ENCODE results near the gene XPO5. TPM values are rescaled to one million over a fixed set of nuclear protein-coding genes. Genes with fewer than 3 reads are reported as not detected.

XPO5 gene
- total RNA-seq: 100 to 1,000 TPM in 1 of 2 donors, 10 to 100 TPM in 1; 29.6 to 137 TPM

DNA sequence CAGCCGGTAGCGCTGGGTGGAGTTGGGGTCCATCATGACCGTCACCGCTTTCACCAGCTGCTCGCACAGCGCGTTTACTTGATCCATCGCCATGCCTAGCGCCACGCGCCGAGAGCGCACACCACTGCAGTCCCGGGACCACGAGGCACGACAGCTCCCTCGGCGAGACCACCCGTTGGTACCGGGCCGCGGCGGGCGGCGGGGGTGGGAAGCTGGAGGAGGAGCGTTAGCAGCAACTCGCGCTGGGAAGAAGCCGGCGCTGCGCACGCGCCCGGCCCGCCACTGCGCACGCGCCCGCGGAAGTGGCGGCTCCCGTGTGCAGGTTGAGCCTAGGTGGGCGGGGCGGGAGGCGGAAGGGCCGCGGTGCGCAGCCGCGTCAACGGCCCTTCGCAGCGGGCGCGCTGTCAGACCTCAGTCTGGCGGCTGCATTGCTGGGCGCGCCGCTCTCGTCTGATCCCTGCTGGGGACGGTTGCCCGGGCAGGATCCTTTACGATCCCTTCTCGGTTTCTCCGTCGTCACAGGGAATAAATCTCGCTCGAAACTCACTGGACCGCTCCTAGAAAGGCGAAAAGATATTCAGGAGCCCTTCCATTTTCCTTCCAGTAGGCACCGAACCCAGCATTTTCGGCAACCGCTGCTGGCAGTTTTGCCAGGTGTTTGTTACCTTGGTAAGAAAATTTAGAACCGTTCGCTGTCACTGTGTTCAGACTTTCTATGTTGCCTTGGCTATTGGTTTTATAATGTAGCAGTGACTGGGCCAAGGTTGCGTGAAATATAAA is at the start of gene XPO5, which contains the start of gene POLH:
Gene XPO5 (minus strand): TSS at position 267 of the 780 bp plus-strand sequence. CDS start 174 bp downstream, at position 93.
Gene POLH (plus strand): TSS at position 414 of the 780 bp plus-strand sequence. CDS start 6,135 bp downstream, outside the sequence.

DNA sequence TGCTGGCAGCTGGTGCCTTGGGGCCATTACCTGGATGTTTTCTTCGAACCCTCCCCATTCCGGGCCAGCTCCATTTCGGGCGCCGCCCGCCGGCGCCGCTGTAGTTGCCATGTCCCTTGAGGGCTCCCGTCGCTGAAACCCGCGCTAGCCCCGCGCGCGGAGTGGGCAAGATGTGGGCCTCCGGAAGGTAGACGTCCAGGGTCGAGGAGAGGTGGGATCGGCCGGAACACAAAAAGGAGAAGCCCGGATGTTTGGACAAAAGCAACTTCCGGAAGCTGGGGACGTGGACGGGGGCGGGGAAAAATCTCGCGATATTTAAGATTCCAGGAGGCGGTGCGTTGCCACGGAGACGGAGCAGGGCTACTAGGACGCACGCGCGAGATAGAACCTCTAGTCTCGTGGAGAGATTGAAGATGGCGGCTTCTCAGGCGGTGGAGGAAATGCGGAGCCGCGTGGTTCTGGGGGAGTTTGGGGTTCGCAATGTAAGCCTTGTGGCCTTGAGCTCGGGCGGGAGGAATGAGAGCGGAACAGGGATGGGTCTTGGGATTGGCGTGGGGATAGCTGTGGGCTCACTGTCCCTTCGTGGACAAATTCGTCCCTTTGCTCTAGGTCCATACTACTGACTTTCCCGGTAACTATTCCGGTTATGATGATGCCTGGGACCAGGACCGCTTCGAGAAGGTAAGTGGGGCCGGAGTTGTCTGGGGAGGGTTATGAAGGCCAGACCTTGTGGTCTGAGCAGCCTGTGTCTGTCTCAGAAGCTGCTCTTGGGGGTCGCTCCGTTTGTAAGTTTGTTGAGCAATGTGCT is 58.9 kb downstream of the XPO5 start, which contains the start of the genes POLR1C and YIPF3:
Gene POLR1C (plus strand): TSS at position 393 of the 808 bp plus-strand sequence. CDS start 21 bp downstream, at position 414.
Gene YIPF3 (minus strand): TSS at position 230 of the 808 bp plus-strand sequence. CDS start 119 bp downstream, at position 111.

GRCh38 chr6:43509984-43510826 is 65.6 kb downstream of the XPO5 start, which contains the start of gene LRRC73:
Gene LRRC73, minus strand, starts transcription at chr6:43510346. Its CDS starts 561 bp downstream, at chr6:43509785.

GRCh38 chr6:43477235-43478007 is 98.4 kb downstream of the XPO5 start, which contains the start of gene TJAP1:
Gene TJAP1, plus strand, starts transcription at chr6:43477570. Its CDS starts 21,432 bp downstream, at chr6:43499002.

Small RNA genes lying within 50 kb of the gene (small RNA-seq; reads per million reads assigned to genes)
- gene RF00426 (0 reads per million in 2 donors), gene RNU6-1113P (0 reads per million in 2 donors)

Other genes starting within 250 kb of the XPO5 start
- gene ZNF318, start 206.4 kb downstream of the XPO5 start, total RNA-seq: 10 to 100 TPM in 1 of 2 donors, 1 to 10 TPM in 1; 9.0 to 14.1 TPM
- gene ABCC10, start 148.5 kb downstream of the XPO5 start, total RNA-seq: 10 to 100 TPM; 25.8 to 32.6 TPM
- gene DLK2, start 120.5 kb downstream of the XPO5 start, total RNA-seq: not detected
- gene TJAP1, start 98.5 kb downstream of the XPO5 start, total RNA-seq: 10 to 100 TPM; 10.7 to 13.3 TPM
- under 1 TPM; under 0.01 to 0.34 TPM for gene LRRC73, start 65.7 kb downstream of the XPO5 start, total RNA-seq
- 10 to 100 TPM; 59.6 to 61.3 TPM for gene YIPF3, start 59.1 kb downstream of the XPO5 start, total RNA-seq
- gene POLR1C, start 58.9 kb downstream of the XPO5 start, total RNA-seq: 10 to 100 TPM; 24.4 to 56.9 TPM
- 10 to 100 TPM; 14.5 to 18.0 TPM for gene POLH, start 147 bp upstream of the XPO5 start, total RNA-seq
- gene GTPBP2, start 53.2 kb upstream of the XPO5 start, total RNA-seq: 10 to 100 TPM; 65.7 to 67.9 TPM
- 10 to 100 TPM; 84.3 to 98.2 TPM for gene MAD2L1BP, start 59.8 kb upstream of the XPO5 start, total RNA-seq
- under 1 TPM; 0.33 to 0.69 TPM for gene RSPH9, start 69.0 kb upstream of the XPO5 start, total RNA-seq
- gene MRPS18A, start 111.8 kb upstream of the XPO5 start, total RNA-seq: 10 to 100 TPM; 46.8 to 69.9 TPM
- 10 to 100 TPM in 1 of 2 donors, 1 to 10 TPM in 1; 9.6 to 17.0 TPM for gene VEGFA, start 194.2 kb upstream of the XPO5 start, total RNA-seq